ENCODE measurements around the gene RAB11FIP4. TPM values are rescaled to one million over a fixed set of nuclear protein-coding genes. Genes with fewer than 3 reads are reported as not detected.

The RAB11FIP4 gene
- total and polyA plus RNA-seq, 10 of the 15 experiments (the other 5 are each of a cell fraction or from before 2014, with no cell fraction given): 1.4 to 27.0 (median 17.6) TPM

- RAD21 ChIA-PET (ENCODE audit: unreplicated experiment): no interaction called here
- SMC1A ChIA-PET (ENCODE audit: uncharacterized antibody, unreplicated experiment): no interaction called here
- DNase-seq (ENCODE audit: low read depth, low spot score): no peak
- no TSS peak for BruUV-seq (replicated peaks)
- no peaks in the 10 kb centered on the region for H3K4me1 ChIP-seq (ENCODE audit: control insufficient read depth, insufficient read depth, low read length)
- ATAC-seq: no peak
- POLR2A ChIA-PET: no interaction called here
- peaks cover 12% of the 10 kb centered on the region in 2 experiments for H3K27me3 ChIP-seq (replicated peaks in 1 of 2; ENCODE audit: control insufficient read depth in 2 of 2, insufficient read depth in 2 of 2, low read length in 1 of 2)
- no peaks in the 10 kb centered on the region for H3K79me2 ChIP-seq (ENCODE audit: control insufficient read depth, insufficient read depth, low read length)
- H4K20me1 ChIP-seq (ENCODE audit: control insufficient read depth, insufficient read depth): no peaks in the 10 kb centered on the region; the same call in 1 of the 2 replicates
- no peak for TF ChIP-seq ZNF687 (IDR thresholded peaks at IDR 0.05)
- TF ChIP-seq CHD2 (IDR thresholded peaks at IDR 0.05; ENCODE audit: borderline replicate concordance, low read depth, low read length): no peak
- no peak for TF ChIP-seq SREBF1 (IDR thresholded peaks at IDR 0.05; ENCODE audit: low read length)
- no peak for TF ChIP-seq PAX5 (IDR thresholded peaks at IDR 0.05; ENCODE audit: borderline replicate concordance, low read depth, low read length)
- TF ChIP-seq MTA2 (IDR thresholded peaks at IDR 0.05; ENCODE audit: low read depth): no peak
- no peak for TF ChIP-seq ZBTB4 (CRISPR knock-in tag; IDR thresholded peaks at IDR 0.05)
- no peak for TF ChIP-seq SMARCA5 (IDR thresholded peaks at IDR 0.05)
- TF ChIP-seq ZNF274 (IDR thresholded peaks at IDR 0.05; ENCODE audit: insufficient read depth, insufficient read length): no peak
- TF ChIP-seq NFYB (IDR thresholded peaks at IDR 0.05; ENCODE audit: insufficient read depth, low read depth, low read length): no peak
- TF ChIP-seq MAX (IDR thresholded peaks at IDR 0.05; ENCODE audit: low read depth, low read length): no peak
- TF ChIP-seq ZNF24 (IDR thresholded peaks at IDR 0.05): no peak
- no peak for TF ChIP-seq RFX5 (IDR thresholded peaks at IDR 0.05; ENCODE audit: low read depth, low read length)
- TF ChIP-seq NR2C1 (IDR thresholded peaks at IDR 0.05): no peak
- no peak for TF ChIP-seq GATAD2B (conservative IDR thresholded peaks at IDR 0.05; ENCODE audit: low read depth)
- no peak for TF ChIP-seq PBX3 (IDR thresholded peaks at IDR 0.05; ENCODE audit: insufficient replicate concordance, low read depth, low read length)
- no peak for TF ChIP-seq HDAC6 (IDR thresholded peaks at IDR 0.05; ENCODE audit: unreplicated experiment)
- no peak for TF ChIP-seq EED (IDR thresholded peaks at IDR 0.05; ENCODE audit: low read depth)
- no peak for TF ChIP-seq HCFC1 (IDR thresholded peaks at IDR 0.05; ENCODE audit: low read length)
- no peak for TF ChIP-seq NFYA (IDR thresholded peaks at IDR 0.05; ENCODE audit: borderline replicate concordance, low read depth, low read length)
- 60% methylated on average over 7 of the region's 7 CpGs for whole genome bisulfite sequencing (ENCODE audit: insufficient coverage, insufficient replicate concordance, low lambda C conversion rate, missing lambda C conversion rate)
- in situ Hi-C loops (cut with MboI): no loop called here
- H3K27ac ChIP-seq (ENCODE audit: control insufficient read depth, insufficient read depth): no peak overlapping the region
- H2AFZ ChIP-seq (ENCODE audit: control insufficient read depth, low read depth, low read length): no peak overlapping the region
- no peak overlapping the region for H3K4me3 ChIP-seq
- no peaks in the 10 kb centered on the region for H3K36me3 ChIP-seq (ENCODE audit: control insufficient read depth in 2 of 2, insufficient read depth in 2 of 2, low read length in 1 of 2)
- no peaks in the 10 kb centered on the region for H3K9me3 ChIP-seq (replicated peaks; ENCODE audit: control insufficient read depth, insufficient read depth, low read length)
- FAIRE-seq: no peak
- CTCF ChIA-PET: interaction anchor here (0.7 kb wide), 1 partner anchor 87 kb away, joined by 3 read pairs; no protein-coding TSS in a partner anchor
- intact Hi-C loops (cut with micrococcal nuclease; ENCODE audit: unreplicated experiment): no loop called here
- no peak overlapping the region for H3K4me2 ChIP-seq (ENCODE audit: control insufficient read depth, insufficient read depth)
- H3K9ac ChIP-seq (ENCODE audit: control insufficient read depth, insufficient read depth, low read length): no peak overlapping the region
Observed at GRCh38 chr17:31393749-31394146, 2.3 kb downstream of the RAB11FIP4 start.
